GM19455 (cell line): ENCODE measurements around the gene E2F4.
A peak's percentile ranks its signal among the peaks of the same experiment; 100 is the strongest.

ENCODE experiments used
- ATAC-seq: cut with Tn5 transposase; IDR thresholded peaks from one replicate; pipeline ENCODE4 v1.9.1; 2021; ENCODE audit not compliant: unreplicated experiment

E2F4 gene

GRCh38 chr16:67157106-67157748 is 34.7 kb upstream of the E2F4 start:
- ATAC-seq = no peak

- no peak for ATAC-seq
Measured at GRCh38 chr16:67157892-67158635, 33.9 kb upstream of the E2F4 start.

GRCh38 chr16:67158637-67159600 is 33.0 kb upstream of the E2F4 start:
- peak; percentile 39 for ATAC-seq

- no peak for ATAC-seq
Measured at GRCh38 chr16:67161595-67162058, 30.3 kb upstream of the E2F4 start.

- ATAC-seq = no peak
Measured at GRCh38 chr16:67162506-67163163, 29.3 kb upstream of the E2F4 start.

GRCh38 chr16:67163164-67163998 is 28.6 kb upstream of the E2F4 start:
- ATAC-seq = no peak

- ATAC-seq = no peak
Measured at GRCh38 chr16:67163999-67164558, 27.9 kb upstream of the E2F4 start.

- ATAC-seq = no peak
Measured at GRCh38 chr16:67164599-67165061, 27.3 kb upstream of the E2F4 start, which contains the start of gene HSF4. Gene HSF4, plus strand, starts transcription at chr16:67164745. Its CDS starts 67 bp downstream, at chr16:67164812.

- no peak for ATAC-seq
Measured at GRCh38 chr16:67165121-67166078, 26.6 kb upstream of the E2F4 start.

GRCh38 chr16:67166110-67166547 is 25.8 kb upstream of the E2F4 start:
- no peak for ATAC-seq

- no peak for ATAC-seq
Measured at GRCh38 chr16:67166598-67167168, 25.3 kb upstream of the E2F4 start.

GRCh38 chr16:67167588-67167987 is 24.4 kb upstream of the E2F4 start:
- no peak for ATAC-seq

- ATAC-seq = no peak
Measured at GRCh38 chr16:67169011-67169451, 22.9 kb upstream of the E2F4 start.

- ATAC-seq = no peak
Measured at GRCh38 chr16:67169642-67170167, 22.2 kb upstream of the E2F4 start.

- peak; percentile 36 for ATAC-seq
Measured at GRCh38 chr16:67170168-67170948, 21.6 kb upstream of the E2F4 start, which contains the start of gene NOL3. Gene NOL3, plus strand, starts transcription at chr16:67170538.

GRCh38 chr16:67170949-67171649 is 20.9 kb upstream of the E2F4 start:
- no peak for ATAC-seq
